ENCODE results near the gene ENOX1.

Gene ENOX1

GRCh38 chr13:43546251-43546650 is 240.5 kb downstream of the ENOX1 start:
- no peak for DNase-seq (ENCODE audit: low read depth, low spot score)

- DNase-seq (ENCODE audit: low read depth, low spot score) = no peak
These were observed 241.4 kb downstream of the ENOX1 start for GRCh38 chr13:43545317-43545874.

GRCh38 chr13:43544631-43545030 is 242.1 kb downstream of the ENOX1 start:
- DNase-seq (ENCODE audit: low read depth, low spot score) = no peak

- DNase-seq (ENCODE audit: low read depth, low spot score) = no peak
These were observed 242.8 kb downstream of the ENOX1 start for GRCh38 chr13:43544011-43544410.

GRCh38 chr13:43543331-43543730 is 243.4 kb downstream of the ENOX1 start:
- DNase-seq (ENCODE audit: low read depth, low spot score) = no peak

- no peak for DNase-seq (ENCODE audit: low read depth, low spot score)
These were observed 249.6 kb downstream of the ENOX1 start for GRCh38 chr13:43537124-43537523.

GRCh38 chr13:43529796-43530195 is 257.0 kb downstream of the ENOX1 start:
- no peak for DNase-seq (ENCODE audit: low read depth, low spot score)

GRCh38 chr13:43528992-43529391 is 257.8 kb downstream of the ENOX1 start:
- no peak for DNase-seq (ENCODE audit: low read depth, low spot score)

GRCh38 chr13:43522788-43523187 is 264.0 kb downstream of the ENOX1 start:
- no peak for DNase-seq (ENCODE audit: low read depth, low spot score)

GRCh38 chr13:43520351-43520750 is 266.4 kb downstream of the ENOX1 start:
- DNase-seq (ENCODE audit: low read depth, low spot score) = no peak

- DNase-seq (ENCODE audit: low read depth, low spot score) = no peak
These were observed 267.9 kb downstream of the ENOX1 start for GRCh38 chr13:43518833-43519232.

- DNase-seq (ENCODE audit: low read depth, low spot score) = no peak
These were observed 270.4 kb downstream of the ENOX1 start for GRCh38 chr13:43516401-43516833.

GRCh38 chr13:43515531-43515930 is 271.2 kb downstream of the ENOX1 start:
- DNase-seq (ENCODE audit: low read depth, low spot score) = no peak

GRCh38 chr13:43514311-43514710 is 272.5 kb downstream of the ENOX1 start:
- no peak for DNase-seq (ENCODE audit: low read depth, low spot score)

- no peak for DNase-seq (ENCODE audit: low read depth, low spot score)
These were observed 274.6 kb downstream of the ENOX1 start for GRCh38 chr13:43512221-43512620.

- DNase-seq (ENCODE audit: low read depth, low spot score) = no peak
These were observed 275.5 kb downstream of the ENOX1 start for GRCh38 chr13:43510956-43511901.

GRCh38 chr13:43495732-43496131 is 291.0 kb downstream of the ENOX1 start:
- DNase-seq (ENCODE audit: low read depth, low spot score) = no peak

- DNase-seq (ENCODE audit: low read depth, low spot score) = no peak
These were observed 292.6 kb downstream of the ENOX1 start for GRCh38 chr13:43494206-43494605.

- DNase-seq (ENCODE audit: low read depth, low spot score) = no peak
These were observed 293.2 kb downstream of the ENOX1 start for GRCh38 chr13:43493496-43494000.

- no peak for DNase-seq (ENCODE audit: low read depth, low spot score)
These were observed 294.0 kb downstream of the ENOX1 start for GRCh38 chr13:43492745-43493144.

GRCh38 chr13:43492311-43492710 is 294.5 kb downstream of the ENOX1 start:
- DNase-seq (ENCODE audit: low read depth, low spot score) = no peak

GRCh38 chr13:43489233-43489632 is 297.5 kb downstream of the ENOX1 start:
- no peak for DNase-seq (ENCODE audit: low read depth, low spot score)

GRCh38 chr13:43487885-43488284 is 298.9 kb downstream of the ENOX1 start:
- DNase-seq (ENCODE audit: low read depth, low spot score) = no peak

Measured in activated naive CD8-positive, alpha-beta T cell treated with anti-CD3 and anti-CD28 coated beads, Interleukin-2, amount 50 U/mL, for 16 hours (primary cell).